Endothelial cell of umbilical vein (primary cell): Measurements from ENCODE around the gene PAM16.

ENCODE experiments used
- GATA2 ChIP-seq: IDR thresholded peaks from 2 replicates; pipeline ENCODE4 v1.7.0; 2011; ENCODE audit warnings: low read depth, mild to moderate bottlenecking, moderate library complexity, mixed read lengths, low read length; ENCODE audit not compliant: insufficient read length, insufficient read depth
- MAX ChIP-seq: IDR thresholded peaks from 2 replicates; pipeline ENCODE4 v1.6.1; 2011; ENCODE audit not compliant: insufficient read depth, insufficient read length
- POLR2A ChIP-seq: IDR thresholded peaks from 2 replicates; pipeline ENCODE4 v1.6.1; 2012; ENCODE audit warnings: low read depth, mild to moderate bottlenecking, control low read depth, low read length
- POLR2AphosphoS5 ChIP-seq: IDR thresholded peaks from 2 replicates; pipeline ENCODE4 v1.6.1; 2012; ENCODE audit warnings: low read depth, mild to moderate bottlenecking, control low read depth, low read length, moderate library complexity; ENCODE audit not compliant: insufficient read depth
- TF ChIP-seq, protein P1 (sequence below), 2 donors: IDR thresholded peaks; 1 replicate in 1 of 2; 2 replicates in 1 of 2; pipeline ENCODE4 v1.5.1; 2011; ENCODE audit warnings: low read length in 2 of 2, mild to moderate bottlenecking in 2 of 2, moderate library complexity in 2 of 2, control low read depth in 1 of 2, inconsistent platforms in 1 of 2, low read depth in 1 of 2; ENCODE audit not compliant: insufficient read depth in 1 of 2; ENCODE audit errors: extremely low read depth in 1 of 2

DNA sequence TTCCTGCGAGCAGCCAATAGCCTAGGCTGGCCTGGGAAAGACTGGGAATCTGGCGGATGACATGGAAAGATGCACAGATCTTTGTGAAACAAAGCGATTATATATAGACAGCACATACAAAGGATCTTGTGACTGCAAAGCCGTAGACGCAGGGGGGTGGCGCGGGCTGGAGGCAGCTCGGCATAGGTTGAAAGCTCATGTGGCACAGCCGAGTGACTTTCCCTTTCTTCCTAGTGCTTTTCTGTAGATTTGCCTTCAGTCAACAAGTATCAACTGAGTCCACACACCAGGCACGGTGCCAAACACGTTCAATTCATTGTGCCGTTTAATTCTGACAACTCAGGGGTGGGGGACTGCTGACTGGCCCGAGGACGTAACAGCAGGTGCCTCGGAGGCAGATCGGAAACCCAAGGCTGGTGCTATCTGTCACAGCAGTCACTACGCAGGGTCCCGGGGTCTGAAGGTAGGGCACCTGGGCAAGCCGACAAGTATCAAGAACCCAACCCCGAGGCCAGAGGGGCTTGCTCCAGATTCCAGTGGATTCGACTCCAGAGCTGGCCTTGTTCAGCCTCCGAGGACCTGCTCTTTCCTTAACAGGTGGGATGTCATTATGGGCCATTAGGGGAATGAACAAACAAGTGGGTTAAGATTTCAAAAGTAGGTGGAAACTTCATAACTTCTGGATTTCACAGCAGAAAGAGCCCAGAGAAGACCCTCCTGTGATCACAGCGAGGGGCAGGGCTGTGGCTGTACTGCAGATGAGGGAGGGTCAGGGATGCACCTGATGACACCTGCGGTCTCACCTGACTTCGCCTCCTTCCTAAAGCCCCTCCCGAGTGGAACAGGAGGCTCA, 5.9 kb downstream of the PAM16 start:
- TF ChIP-seq, protein P1, sequence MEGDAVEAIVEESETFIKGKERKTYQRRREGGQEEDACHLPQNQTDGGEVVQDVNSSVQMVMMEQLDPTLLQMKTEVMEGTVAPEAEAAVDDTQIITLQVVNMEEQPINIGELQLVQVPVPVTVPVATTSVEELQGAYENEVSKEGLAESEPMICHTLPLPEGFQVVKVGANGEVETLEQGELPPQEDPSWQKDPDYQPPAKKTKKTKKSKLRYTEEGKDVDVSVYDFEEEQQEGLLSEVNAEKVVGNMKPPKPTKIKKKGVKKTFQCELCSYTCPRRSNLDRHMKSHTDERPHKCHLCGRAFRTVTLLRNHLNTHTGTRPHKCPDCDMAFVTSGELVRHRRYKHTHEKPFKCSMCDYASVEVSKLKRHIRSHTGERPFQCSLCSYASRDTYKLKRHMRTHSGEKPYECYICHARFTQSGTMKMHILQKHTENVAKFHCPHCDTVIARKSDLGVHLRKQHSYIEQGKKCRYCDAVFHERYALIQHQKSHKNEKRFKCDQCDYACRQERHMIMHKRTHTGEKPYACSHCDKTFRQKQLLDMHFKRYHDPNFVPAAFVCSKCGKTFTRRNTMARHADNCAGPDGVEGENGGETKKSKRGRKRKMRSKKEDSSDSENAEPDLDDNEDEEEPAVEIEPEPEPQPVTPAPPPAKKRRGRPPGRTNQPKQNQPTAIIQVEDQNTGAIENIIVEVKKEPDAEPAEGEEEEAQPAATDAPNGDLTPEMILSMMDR (IDR thresholded peaks at IDR 0.05; ENCODE audit: extremely low read depth in 1 of 2, insufficient read depth in 1 of 2, low read depth in 1 of 2, low read length in 2 of 2) = no peak
- no peak for TF ChIP-seq GATA2
- no peak for TF ChIP-seq POLR2AphosphoS5
- TF ChIP-seq POLR2A = no peak
- no peak for TF ChIP-seq MAX
